Glomerular visceral epithelial cell (primary cell): Measurements from ENCODE around the gene AOPEP.

Experiments
- DNase-seq: peaks from one replicate; pipeline ENCODE4 v3.0.0-alpha.2; 2016; ENCODE audit errors: extremely low spot score

The AOPEP gene

DNA sequence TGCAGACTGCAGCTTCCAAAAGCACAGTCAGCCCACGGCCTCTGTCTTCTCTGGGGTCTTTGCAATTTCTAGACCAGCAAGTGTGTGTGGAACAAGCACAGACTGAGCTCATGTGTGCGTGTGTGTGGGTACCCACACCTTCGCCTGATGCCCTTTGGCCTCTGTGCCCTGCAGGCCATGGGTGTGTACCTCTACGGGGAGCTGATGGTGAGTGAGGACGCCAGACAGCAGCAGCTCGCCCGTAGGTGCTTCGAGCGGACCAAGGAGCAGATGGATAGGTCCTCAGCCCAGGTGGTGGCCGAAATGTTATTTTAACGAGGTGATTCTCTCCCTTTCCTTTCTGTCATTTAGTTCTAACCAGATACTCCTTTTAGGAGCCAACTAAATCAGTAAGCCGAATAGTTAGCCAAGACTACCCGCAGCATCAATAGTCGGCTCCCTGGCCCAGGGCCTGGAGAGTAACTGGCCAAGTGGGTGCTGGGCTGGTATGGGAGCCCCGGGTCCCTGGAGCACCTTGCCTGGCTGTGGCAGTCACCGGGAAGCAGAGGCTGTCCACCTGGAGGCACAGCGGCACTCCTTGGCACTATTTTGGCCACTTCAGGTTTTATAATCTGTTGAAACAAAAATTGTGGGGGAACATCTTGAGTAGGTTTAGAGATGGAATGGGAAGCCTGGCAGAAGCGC, 356.0 kb downstream of the AOPEP start:
- no peak for DNase-seq

DNA sequence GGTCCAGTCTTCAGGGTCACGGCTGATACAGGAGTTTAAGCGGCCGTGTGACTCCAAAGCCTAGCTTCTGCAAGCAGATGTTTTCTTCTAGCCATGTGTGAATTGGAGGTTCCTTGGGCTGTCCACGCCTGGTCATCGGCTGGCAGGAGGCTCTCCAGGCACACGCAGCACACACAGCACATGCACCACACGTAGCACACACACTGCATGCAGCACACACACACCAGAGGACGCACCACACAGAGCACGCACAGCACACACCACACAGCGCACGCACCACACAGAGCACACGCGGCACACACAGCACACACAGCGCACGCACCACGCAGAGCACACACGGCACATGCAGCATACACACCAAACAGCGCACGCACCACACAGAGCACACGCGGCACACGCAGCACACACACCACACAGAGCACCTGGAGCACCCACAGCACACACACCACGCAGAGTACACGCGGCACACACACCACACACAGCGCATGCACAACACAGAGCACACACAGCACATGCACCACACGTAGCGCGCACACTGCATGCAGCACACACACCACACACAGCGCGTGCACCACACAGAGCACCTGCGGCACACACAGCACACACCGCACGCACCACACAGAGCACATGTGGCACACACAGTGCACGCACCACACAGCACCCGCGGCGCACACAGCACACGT, 356.7 kb downstream of the AOPEP start:
- DNase-seq: no peak

DNA sequence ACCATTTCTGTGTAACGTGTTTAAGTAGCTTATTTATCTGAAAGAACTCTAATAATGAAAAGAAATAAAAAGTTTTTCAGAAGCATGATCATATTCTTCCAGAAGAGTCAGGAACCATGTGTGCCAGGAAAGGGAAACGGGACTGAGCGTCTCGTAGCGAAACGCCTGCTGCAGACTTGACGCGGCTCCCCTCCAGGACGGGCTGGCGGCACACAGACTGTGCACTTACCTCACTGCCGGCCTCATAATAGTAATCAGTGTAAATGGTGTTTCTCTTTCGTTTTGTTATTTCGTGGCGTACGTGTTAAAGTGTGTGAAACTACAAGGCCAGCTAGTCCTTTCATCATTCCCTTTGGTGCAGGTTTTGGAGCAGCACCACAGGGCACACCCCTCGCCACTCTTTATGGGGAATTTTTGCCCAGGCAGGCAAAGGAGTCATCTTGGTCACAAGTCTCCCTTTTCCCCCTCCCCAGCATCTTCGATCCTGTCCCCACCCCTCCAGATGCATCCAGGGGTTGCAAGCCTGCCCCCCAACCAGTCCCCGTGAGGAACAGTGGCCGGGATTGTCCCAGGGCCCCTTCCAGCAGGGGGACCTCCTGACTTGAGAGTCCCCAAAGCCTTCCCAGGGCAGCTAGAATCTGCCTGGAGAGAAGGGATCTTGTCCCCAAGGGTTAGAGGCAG, 357.9 kb downstream of the AOPEP start:
- no peak for DNase-seq

DNA sequence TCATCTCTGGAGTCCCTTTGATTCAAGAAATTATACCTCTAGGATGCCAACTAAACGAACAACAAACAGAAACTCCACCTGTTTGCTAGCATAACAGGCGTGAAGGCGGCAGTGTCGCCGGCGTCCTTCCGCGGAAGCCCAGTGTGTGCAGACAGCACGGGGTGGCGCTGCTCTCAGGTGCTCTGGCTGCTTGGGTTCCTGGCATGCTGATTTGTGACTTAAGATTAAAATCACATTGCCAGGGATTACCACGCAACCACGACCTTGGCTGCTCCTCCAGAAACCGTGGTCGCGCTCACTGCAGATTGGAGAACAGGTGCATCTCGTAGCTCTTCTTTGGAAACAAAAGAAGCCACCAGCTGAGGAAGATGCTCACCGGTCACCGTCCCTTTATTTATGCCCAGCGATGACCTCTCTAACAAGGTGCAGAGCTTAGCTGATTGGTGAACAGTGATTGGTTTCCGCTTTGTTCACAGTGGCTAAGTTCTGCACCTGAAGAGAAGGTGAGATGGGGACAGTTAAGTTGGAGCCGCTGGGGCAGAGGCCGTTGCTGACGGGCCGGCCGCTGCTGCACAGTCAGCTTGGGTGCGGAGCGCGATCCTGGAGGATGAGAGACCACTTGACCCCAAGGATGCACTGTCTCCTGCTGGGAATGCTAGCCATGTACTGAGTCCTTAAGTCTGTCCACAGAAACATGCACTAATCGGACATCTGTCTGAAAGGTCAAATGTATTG, 358.7 kb downstream of the AOPEP start:
- DNase-seq: no peak

DNA sequence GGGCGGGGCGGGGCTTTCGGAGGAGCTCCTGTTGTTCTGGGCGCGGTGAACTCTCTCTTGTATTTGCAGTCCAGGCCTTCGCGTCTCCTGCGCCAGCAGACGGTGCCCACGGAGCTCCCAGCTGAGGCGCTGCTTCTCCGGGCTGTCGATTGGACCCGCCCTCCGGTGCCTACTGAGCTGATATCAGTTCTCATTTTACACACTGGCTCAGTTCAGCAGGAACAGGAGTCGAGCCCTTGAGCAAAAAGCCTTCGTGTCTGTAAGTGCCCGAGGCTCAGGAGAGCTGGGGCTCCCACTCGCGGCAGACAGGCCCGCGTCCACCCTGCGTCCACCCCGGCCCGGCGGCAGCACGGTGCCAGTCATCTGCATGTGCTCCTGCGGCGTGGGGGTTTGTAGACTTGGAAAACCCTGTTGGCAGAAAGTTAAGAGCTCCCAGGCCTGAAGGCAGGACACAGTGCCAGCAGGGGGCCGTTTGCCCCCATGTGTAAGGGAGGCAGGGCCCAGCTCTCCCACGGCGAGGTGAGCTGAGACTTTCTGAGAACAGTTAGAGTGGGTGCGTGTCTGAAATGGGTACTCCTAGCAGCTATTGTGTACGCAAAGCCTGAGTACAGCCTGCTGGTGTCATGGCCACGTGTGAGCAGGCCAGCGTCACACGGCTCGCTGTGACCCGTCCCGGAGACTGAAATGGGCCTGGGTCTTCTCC, 359.5 kb downstream of the AOPEP start:
- DNase-seq: no peak

DNA sequence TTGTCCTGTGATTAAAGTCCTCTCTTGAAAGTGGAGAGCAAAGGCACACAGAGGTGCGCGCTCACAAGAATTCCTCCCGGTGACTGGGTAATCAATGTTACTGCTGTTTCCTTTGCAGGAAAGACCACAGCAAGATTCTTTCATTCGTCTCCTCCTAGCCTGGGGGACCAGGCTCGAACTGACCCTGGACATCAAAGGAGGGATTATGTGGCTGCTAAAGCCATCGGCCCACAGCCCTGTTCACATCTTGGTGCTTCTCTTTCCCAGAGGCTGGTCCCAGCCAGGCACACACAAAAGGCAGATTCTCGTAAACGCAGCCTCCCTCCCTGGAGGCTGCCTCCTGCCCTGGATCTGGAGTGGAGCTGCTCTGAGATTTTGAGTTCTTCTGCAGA, 360.1 kb downstream of the AOPEP start:
- no peak for DNase-seq

DNA sequence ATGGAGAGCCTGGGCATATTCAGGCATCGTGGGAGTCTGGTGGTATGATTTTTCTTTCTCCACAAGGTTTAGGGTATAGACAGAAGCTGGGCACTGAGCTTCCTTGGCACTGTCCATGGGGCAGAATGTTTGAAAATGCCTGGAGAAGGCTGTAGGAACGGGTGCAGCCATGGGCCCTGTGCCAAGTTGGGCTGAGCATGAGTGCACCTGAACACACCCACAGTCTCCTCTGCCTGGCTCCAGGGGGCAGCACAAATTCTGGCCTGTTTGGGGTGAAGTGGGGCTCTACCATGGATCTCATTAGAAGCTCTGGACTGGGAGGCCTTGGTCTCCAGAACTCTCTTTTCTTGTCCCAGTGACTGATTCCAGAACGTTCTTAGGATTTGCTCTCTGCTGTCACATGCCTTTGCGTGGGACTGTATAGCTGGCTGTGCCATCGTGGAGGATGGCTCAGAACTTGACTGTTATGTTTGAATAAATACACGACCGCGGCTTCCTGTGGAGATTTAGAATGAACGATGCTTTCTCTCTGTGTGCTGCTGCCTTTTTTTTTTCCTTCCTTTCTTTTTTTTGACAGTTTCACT, 361.3 kb downstream of the AOPEP start:
- DNase-seq: peak; percentile 68

DNA sequence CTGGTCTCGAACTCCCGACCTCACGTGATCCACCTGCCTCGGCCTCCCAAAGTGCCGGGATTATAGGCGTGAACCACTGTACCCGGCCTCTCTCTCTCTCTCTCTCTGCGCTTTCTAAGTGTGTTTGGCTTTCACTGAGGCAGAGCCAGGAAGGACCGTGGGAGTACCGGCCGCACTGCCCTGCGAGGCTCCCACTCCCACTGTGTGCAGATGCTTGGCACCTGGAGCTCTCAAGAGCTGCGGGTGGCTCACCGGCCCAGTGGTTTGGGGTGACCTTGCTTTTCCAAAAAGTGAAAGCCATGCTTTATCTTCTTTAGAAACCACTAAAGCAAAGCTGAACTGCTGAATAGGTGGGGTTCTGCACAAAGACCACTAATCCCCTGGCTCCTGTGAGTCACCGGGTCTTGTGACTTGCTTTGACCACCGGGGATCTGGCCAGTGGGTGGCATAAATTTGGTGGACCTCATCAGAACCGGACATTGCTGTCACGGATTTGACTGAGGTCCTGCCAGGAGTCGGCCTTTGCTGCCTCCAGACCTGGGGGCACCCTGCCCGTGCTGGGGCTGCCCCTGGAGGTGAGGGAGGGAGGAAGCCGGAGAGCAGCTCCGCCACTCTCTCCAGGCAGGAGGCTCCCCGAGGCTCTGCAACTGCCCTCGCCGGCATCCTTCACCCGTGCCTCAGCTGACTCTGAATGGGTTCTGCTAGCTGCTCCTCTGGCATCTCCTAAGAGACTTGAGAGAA, 362.1 kb downstream of the AOPEP start:
- peak; percentile 41 for DNase-seq

DNA sequence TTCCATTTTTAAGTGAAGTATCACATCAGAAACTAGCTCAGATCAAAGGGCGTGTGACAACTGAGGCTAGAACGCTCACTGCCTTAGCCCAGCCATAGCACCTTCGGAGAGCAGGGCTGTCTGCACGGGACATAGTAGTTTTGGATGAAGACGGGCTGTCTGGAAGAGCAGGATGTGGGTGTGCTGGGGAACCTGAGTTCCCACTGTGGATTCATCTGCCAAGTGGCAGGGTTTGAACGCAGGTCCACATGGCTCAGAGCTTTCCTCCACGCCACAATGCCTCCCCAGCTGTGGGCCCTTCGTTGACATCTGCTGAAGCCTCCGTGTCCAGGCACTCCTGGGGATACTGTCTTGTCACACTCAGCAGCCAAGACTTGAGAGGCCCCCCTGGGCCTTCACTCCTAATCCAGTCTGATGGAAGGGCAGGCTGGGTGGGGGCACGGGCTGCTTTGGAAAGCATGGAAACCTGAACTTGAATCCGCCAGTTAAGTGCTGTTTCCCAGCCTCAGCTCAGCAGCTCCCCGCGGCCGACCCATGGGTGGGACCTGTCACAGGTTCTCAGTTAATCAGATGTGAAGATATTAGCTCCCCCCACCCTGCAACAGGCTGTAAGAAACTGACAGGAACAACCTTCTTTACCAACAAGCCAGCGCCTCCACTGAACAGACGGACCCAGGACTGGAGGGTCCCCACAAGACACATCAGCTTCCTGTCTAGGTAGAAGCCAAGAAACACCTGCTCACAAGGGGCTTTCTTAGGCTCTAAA, 362.9 kb downstream of the AOPEP start:
- DNase-seq: no peak

DNA sequence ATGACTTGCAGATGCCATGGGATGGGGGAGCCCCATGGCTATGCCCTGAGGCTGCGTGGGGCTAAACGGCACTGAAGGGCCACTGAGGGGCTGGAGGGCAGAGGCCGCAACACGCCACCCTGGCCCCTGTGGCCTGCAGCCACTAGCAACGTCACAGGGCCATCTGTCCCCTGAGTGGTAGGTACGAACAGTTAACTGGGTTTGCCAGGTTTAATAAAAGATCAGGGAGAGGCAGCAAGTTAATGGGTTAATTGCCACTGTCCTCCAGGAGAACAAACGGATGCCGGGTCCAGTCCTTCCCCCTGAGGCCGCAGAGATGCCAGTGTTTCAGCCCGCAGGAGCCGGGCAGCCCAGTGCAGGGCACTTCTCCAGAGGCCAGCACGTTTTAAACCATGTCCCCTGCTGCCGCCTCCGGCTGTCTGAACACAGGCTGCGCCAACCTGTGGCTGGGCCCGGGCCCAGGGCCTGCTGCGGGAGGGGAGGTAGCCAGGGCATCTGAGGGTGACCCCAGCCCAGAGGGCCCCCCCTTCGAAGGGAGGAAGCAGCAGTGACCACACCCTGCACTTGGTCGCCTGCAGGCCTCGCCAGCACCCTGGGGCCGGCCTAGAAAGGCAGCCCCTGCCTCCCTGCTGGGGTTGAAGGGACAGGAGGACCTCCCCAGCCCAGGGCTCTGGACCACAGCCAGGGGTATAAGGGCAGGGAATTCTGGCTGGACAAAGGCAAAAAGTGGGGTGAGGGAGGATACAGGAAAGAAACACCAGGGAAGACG, 363.7 kb downstream of the AOPEP start:
- peak; percentile 58 for DNase-seq

DNA sequence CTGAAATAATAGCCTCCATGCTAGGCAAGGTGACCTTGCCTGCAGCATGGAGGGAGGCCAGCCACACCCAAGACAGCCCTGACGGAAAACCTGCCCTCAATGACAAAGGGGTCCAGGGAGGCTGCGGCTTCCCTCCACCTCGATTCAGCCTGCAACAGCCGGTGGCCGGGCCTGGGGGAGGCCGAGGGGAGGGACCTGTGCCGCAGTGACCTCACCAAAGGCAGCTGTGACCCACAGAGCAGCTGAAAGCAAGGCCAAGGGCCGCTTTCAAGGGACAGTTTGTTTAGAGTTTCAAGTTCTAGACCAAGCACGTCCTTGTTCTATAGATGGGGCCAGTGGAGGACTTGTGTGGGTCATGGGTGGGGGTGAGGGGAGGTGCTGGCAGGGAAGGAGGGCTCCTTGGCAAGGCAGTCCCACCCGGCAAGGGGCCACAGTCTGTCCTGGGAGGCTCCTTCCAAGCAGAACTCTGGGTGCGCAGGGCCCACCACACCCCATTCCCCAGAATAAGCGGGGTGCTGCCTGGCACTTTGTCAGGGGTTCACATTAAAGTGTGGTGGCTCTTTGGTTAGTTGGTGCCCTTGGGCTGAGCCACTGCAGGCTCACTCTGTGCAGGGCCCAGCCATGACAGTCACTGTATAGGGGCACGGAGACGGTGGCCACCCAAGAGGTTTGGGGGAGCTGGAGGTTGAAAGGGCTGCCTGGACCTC, 364.5 kb downstream of the AOPEP start:
- peak; percentile 22 for DNase-seq

DNA sequence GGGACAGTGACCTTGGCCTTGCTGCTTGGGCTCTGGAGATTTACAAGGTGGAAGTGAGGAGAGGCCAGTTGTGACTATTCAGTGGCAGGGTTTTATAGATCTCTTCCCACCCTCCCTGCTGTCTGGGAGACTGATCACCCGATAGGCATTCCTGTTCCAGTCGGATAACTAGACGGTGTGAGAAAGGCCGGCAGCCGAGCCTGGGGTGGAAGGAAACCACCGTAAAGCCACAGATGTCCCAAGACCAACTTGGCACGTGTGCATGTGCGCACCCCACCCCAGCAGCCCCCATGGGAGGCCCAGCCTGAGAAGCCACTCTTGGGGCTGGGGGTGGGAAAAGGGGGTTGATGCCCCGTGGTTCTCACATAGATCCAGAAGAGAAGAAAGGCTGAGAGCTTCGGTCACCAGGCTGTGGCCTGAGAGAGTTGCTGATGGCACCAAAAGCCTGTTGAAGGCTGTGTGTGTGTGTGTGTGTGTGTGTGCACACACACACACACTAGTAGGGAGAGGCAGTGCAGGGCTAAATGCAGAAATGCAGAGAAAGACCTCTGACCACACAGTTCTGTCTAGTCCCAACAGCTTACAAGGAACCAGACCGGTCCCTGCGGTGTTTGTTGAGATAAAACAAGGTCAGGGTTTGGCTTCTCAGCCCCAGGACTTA, 365.2 kb downstream of the AOPEP start:
- DNase-seq: peak; percentile 95

DNA sequence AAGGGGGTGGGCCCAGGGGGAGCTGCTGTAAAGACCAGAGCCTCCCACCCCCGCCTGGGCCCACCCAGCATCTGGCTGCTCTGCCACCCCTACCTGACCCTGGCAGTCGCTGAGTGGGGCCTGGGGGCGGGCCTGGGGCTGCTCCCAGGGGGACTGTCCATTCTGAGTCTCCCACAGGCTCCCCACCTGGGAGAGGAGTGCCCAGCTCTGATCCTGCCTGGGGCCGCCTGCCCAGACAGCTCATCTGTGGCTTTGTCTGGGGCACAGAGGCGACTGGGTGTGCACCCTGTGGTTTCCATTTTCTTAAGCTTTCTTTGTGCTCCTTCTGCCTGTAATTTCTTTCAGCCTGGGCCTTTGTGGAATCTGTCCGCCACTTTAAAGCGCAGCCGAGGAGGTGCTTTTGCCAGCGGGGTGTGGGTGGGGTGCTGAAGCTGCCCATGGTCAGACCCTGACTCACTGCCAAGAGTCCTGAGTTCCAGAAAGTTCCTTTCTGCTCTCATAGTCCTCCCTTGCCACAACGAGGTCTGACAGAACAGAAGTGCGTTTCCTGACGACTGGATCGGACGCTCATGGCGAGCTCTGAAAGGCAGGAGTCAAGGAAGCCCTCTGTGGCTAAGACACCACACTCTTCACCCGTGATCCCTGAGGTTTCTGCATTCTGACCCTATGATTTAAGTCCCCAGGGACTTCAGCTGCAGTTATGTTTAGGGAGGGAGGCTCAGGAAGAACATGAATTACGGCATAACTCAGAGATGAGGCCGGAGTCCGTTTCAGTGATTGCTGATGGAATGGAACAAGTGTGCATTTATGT, 366.0 kb downstream of the AOPEP start:
- peak; percentile 96 for DNase-seq

DNA sequence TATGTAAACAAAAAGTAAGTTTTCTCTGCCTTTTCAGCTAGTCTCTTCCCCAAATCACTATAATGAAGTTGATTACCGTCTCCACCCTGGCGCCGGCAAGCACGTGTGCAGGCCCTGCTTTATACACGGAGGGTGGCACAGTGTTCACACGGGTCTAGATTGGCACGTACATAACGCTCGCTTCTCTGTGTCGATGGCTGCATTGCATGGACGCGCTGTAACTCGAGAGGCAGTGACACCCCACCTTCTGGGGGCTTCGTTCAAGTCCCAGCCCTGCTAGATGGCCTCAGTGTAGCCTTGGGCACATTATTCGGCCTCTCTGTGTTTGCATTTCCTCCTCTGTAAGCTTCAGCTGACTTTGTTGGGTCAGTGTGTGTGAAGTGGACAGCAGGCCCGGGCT, 367.1 kb downstream of the AOPEP start:
- DNase-seq: no peak

DNA sequence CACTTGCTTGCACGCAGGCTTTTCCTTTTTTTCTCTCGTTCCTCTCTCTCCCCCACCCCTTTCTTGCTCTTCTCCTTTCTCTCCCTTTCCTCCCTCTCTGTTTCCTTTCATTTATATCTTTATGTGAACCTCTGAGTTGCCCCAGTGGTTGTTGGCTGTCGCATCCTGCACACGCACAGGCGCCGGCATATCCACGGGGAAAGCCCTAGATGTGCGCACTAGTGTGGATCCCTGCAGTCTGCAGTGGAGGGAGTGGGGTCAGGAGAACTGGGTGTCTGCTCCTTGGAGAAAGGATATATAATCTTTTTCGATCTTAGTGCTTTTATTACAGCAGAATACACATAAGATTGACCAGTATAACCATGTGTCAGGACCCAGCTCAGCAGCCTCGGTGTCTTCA, 367.5 kb downstream of the AOPEP start:
- no peak for DNase-seq

DNA sequence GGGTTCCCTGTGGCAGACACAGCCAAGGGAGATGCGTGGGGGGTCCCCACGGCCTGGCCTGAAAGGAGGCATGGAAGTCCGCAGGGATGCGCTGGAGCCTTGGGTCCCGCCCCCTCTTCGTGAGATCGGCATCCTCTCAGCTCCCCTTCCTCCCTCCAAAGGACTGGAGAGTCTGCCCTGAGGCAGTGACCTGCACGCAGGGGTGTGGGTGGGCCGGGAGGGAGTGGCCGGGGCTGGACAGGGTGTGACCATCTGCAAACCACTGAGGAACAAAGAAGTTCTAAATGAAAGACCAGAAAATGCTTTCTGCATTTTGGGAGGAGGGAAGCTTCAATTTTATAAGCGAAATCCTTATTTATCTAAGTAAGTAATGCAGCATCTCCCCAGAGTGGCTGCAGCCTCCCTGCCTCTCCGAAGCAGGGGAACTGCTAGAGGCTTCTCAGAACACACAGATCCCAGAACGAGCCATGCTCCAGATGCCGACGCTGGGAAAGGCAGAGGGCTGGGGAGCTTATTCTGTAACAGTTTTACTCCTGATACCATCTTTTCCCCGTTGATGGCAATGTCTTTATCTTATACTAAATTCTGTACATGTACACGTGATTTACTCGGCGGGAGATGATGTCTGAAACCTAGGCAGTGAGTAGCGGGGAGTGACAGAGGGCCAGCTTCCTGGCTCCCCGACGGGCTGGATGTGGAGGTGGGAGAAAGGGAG, 369.3 kb downstream of the AOPEP start:
- no peak for DNase-seq
